Loucy (cell line): ENCODE measurements around the gene USP6.
"Not testable (repeated sequence)": the region's sequence is repeated elsewhere in the genome, so short reads cannot be mapped to it uniquely, and the experiment has no call there.

ENCODE experiments used
- H2AFZ ChIP-seq: fragments of 200-600 bp; sonication (generic); 2 replicates; pipeline ENCODE4 v1.6.0; 2016; ENCODE audit warnings: antibody characterized with exemption, mild to moderate bottlenecking, low read length, moderate library complexity
- H3F3A ChIP-seq: fragments of 200-600 bp; 2 replicates; pipeline ENCODE4 v1.6.0; 2016; ENCODE audit warnings: antibody characterized with exemption, low read depth, mild to moderate bottlenecking
- H3K27me3 ChIP-seq: fragments of 200-600 bp; sonication (generic); 2 replicates; pipeline ENCODE4 v1.6.1; 2014; ENCODE audit warnings: low read length, mild to moderate bottlenecking; ENCODE audit not compliant: insufficient read depth, poor library complexity, severe bottlenecking
- H3K36me3 ChIP-seq: fragments of 200-600 bp; sonication (generic); 2 replicates; pipeline ENCODE4 v1.6.1; 2016; ENCODE audit warnings: low read length; ENCODE audit not compliant: insufficient read depth
- H3K4me1 ChIP-seq: fragments of 200-600 bp; sonication (generic); 2 replicates; pipeline ENCODE4 v1.5.1; 2014; ENCODE audit warnings: low read length, mild to moderate bottlenecking; ENCODE audit not compliant: insufficient read depth, poor library complexity, severe bottlenecking
- H3K4me2 ChIP-seq: fragments of 200-600 bp; sonication (generic); 2 replicates; pipeline ENCODE4 v1.6.0; 2014; ENCODE audit warnings: antibody characterized with exemption, low read length, low read depth, mild to moderate bottlenecking; ENCODE audit not compliant: poor library complexity, severe bottlenecking
- H3K4me3 ChIP-seq: fragments of 200-600 bp; sonication (generic); 2 replicates; pipeline ENCODE4 v1.5.1; 2014; ENCODE audit warnings: low read length, mild to moderate bottlenecking, mixed read lengths; ENCODE audit not compliant: poor library complexity, severe bottlenecking
- H3K79me2 ChIP-seq: fragments of 200-600 bp; sonication (generic); 2 replicates; pipeline ENCODE4 v1.6.1; 2014; ENCODE audit warnings: low read length; ENCODE audit not compliant: insufficient read depth
- H3K9ac ChIP-seq: fragments of 200-600 bp; sonication (generic); 2 replicates; pipeline ENCODE4 v1.6.0; 2014; ENCODE audit warnings: mild to moderate bottlenecking, low read depth, low read length, moderate library complexity; ENCODE audit not compliant: poor library complexity, severe bottlenecking
- H3K9me2 ChIP-seq: fragments of 200-600 bp; sonication (generic); replicated peaks from 2 replicates; pipeline ENCODE4 v1.6.1; 2016; ENCODE audit warnings: low read depth, low read length, mixed read lengths
- H3K9me3 ChIP-seq: fragments of 200-600 bp; sonication (generic); 2 replicates; pipeline ENCODE4 v1.6.1; 2014; ENCODE audit warnings: mild to moderate bottlenecking, antibody characterized with exemption, low read length, low read depth; ENCODE audit not compliant: insufficient read depth
- H4K20me1 ChIP-seq: fragments of 200-600 bp; sonication (generic); 2 replicates; pipeline ENCODE4 v1.6.0; 2014; ENCODE audit warnings: antibody characterized with exemption, low read length, mild to moderate bottlenecking; ENCODE audit not compliant: insufficient read depth, poor library complexity, severe bottlenecking
- CTCF ChIP-seq: fragments of 200-600 bp; sonication (generic); conservative IDR thresholded peaks from 2 replicates; pipeline ENCODE4 v1.5.1; 2014; ENCODE audit warnings: mild to moderate bottlenecking, antibody characterized with exemption, low read length
- EZH2phosphoT487 ChIP-seq: fragments of 200-600 bp; IDR thresholded peaks from 2 replicates; pipeline ENCODE4 v1.6.1; 2018; ENCODE audit warnings: antibody characterized with exemption, mild to moderate bottlenecking, moderate library complexity, borderline replicate concordance

USP6 gene

GRCh38 chr17:5210091-5210490, 94.3 kb downstream of the USP6 start:
- Histone ChIP-seq H2AFZ (no peak overlapping the region), H3K4me3 (no peak overlapping the region), H3K36me3 (no peaks in the 10 kb centered on the region), H3K27me3 (no peaks in the 10 kb centered on the region), H3K9me2 (no peaks in the 10 kb centered on the region), H3K4me2 (no peak overlapping the region), H3K9ac (no peak overlapping the region), H3K9me3 (no peaks in the 10 kb centered on the region), H3K4me1 (no peaks in the 10 kb centered on the region), H4K20me1 (no peaks in the 10 kb centered on the region), H3F3A (no peaks in the 10 kb centered on the region), H3K79me2 (no peaks in the 10 kb centered on the region)
- TF ChIP-seq CTCF = no peak
- TF ChIP-seq EZH2phosphoT487 = no peak

- Histone ChIP-seq H3K4me2 (no peak overlapping the region), H3K79me2 (no peaks in the 10 kb centered on the region), H3K9me2 (no peaks in the 10 kb centered on the region), H2AFZ (no peak overlapping the region), H4K20me1 (no peaks in the 10 kb centered on the region), H3K4me3 (no peak overlapping the region), H3K36me3 (no peaks in the 10 kb centered on the region), H3F3A (no peaks in the 10 kb centered on the region), H3K4me1 (no peaks in the 10 kb centered on the region), H3K27me3 (no peaks in the 10 kb centered on the region), H3K9ac (no peak overlapping the region), H3K9me3 (no peaks in the 10 kb centered on the region)
- TF ChIP-seq CTCF (no peak), EZH2phosphoT487 (no peak)
Measured at GRCh38 chr17:5210614-5211252, 94.9 kb downstream of the USP6 start.

- Histone ChIP-seq H3K9me2 (no peaks in the 10 kb centered on the region), H3K4me3 (no peak overlapping the region), H3K4me1 (no peaks in the 10 kb centered on the region), H3K27me3 (no peaks in the 10 kb centered on the region), H3K4me2 (no peak overlapping the region), H3K9ac (no peak overlapping the region), H3F3A (no peaks in the 10 kb centered on the region), H3K9me3 (no peaks in the 10 kb centered on the region), H2AFZ (no peak overlapping the region), H4K20me1 (no peaks in the 10 kb centered on the region), H3K36me3 (no peaks in the 10 kb centered on the region), H3K79me2 (no peaks in the 10 kb centered on the region)
- TF ChIP-seq EZH2phosphoT487 = no peak
- TF ChIP-seq CTCF = no peak
Measured at GRCh38 chr17:5211458-5211857, 95.6 kb downstream of the USP6 start.

GRCh38 chr17:5217562-5217961, 101.7 kb downstream of the USP6 start:
- not testable (repeated sequence) for H3K36me3 ChIP-seq, H3K79me2 ChIP-seq, H2AFZ ChIP-seq, H3K9ac ChIP-seq, H3K9me3 ChIP-seq, H4K20me1 ChIP-seq, H3K4me2 ChIP-seq, H3K4me1 ChIP-seq, H3K4me3 ChIP-seq, H3K27me3 ChIP-seq, H3F3A ChIP-seq, H3K9me2 ChIP-seq
